Immature natural killer cell (primary cell): ENCODE measurements around the gene ATP8B1. TPM values are rescaled to one million over a fixed set of nuclear protein-coding genes. Genes with fewer than 3 reads are reported as not detected.
A peak's percentile ranks its signal among the peaks of the same experiment; 100 is the strongest.
"Not testable (repeated sequence)": the region's sequence is repeated elsewhere in the genome, so short reads cannot be mapped to it uniquely, and the experiment has no call there.

ENCODE experiments used
- DNase-seq, 3 donors: peaks; one replicate each; pipeline ENCODE4 v3.0.0; 2022; ENCODE audit warnings: mixed read lengths in 1 of 3
- H3K27ac Mint-ChIP-seq, 6 donors: one replicate each; pipeline ENCODE4 v1.8.0; 2020; ENCODE audit warnings: mixed read lengths in 6 of 6, mild to moderate bottlenecking in 5 of 6, inconsistent platforms in 4 of 6, moderate library complexity in 3 of 6
- H3K27me3 Mint-ChIP-seq, 3 donors: one replicate each; pipeline ENCODE4 v1.8.0; 2020 to 2021; ENCODE audit warnings: low read depth in 3 of 3, mild to moderate bottlenecking in 3 of 3, mixed read lengths in 3 of 3, moderate library complexity in 3 of 3, inconsistent platforms in 1 of 3
- H3K36me3 Mint-ChIP-seq, 3 donors: one replicate each; pipeline ENCODE4 v1.8.0; 2020; ENCODE audit warnings: mixed read lengths in 3 of 3, inconsistent platforms in 2 of 3, mild to moderate bottlenecking in 2 of 3
- H3K4me1 Mint-ChIP-seq, 2 donors: one replicate each; pipeline ENCODE4 v1.8.0; 2020; ENCODE audit warnings: inconsistent platforms in 2 of 2, mild to moderate bottlenecking in 2 of 2, mixed read lengths in 2 of 2, moderate library complexity in 1 of 2
- H3K4me3 Mint-ChIP-seq, 5 donors: one replicate each; pipeline ENCODE4 v1.8.0; 2020; ENCODE audit warnings: mild to moderate bottlenecking in 5 of 5, mixed read lengths in 5 of 5, inconsistent platforms in 3 of 5, moderate library complexity in 3 of 5
- H3K9me3 Mint-ChIP-seq, 6 donors: one replicate each; pipeline ENCODE4 v1.8.0; 2020; ENCODE audit warnings: mild to moderate bottlenecking in 6 of 6, mixed read lengths in 6 of 6, inconsistent platforms in 4 of 6, moderate library complexity in 3 of 6
- polyA plus RNA-seq, 3 donors: library from polyadenylated mRNA; unstranded; fragments of 300-500 nt; fragmentation: Illumina TruSeq; gene quantifications; one replicate each; pipeline ENCODE4 v1.2.3, GENCODE V29; 2021

ATP8B1 gene
- polyA plus RNA-seq, 3 donors from 2014 or later, result 0.55 TPM; not detected in 2

- Mint-ChIP-seq H3K36me3 (peaks cover 0 to 4% (median 0%) of the 10 kb centered on the region in 3 donors), H3K4me1 (peaks cover 7 to 30% of the 10 kb centered on the region in 2 donors), H3K4me3 (peak overlapping the region; percentile 23 to 63 (median 62)), H3K27ac (peak overlapping the region in 1 of 6 donors; percentile 23), H3K27me3 (peaks cover 7 to 13% (median 10%) of the 10 kb centered on the region in 3 donors), H3K9me3 (peaks cover 0 to 11% (median 4%) of the 10 kb centered on the region in 6 donors)
- DNase-seq, result peak in 1 of 3 donors; percentile 0
These were observed 30.5 kb upstream of the ATP8B1 start for GRCh38 chr18:57833441-57834101.

- Mint-ChIP-seq H3K4me1 (peaks cover 7 to 30% of the 10 kb centered on the region in 2 donors), H3K27me3 (peaks cover 7 to 13% (median 8%) of the 10 kb centered on the region in 3 donors), H3K36me3 (peaks cover 0 to 4% (median 0%) of the 10 kb centered on the region in 3 donors), H3K4me3 (peak overlapping the region in 1 of 5 donors; percentile 63), H3K27ac (no peak overlapping the region), H3K9me3 (peaks cover 0 to 11% (median 4%) of the 10 kb centered on the region in 6 donors)
- DNase-seq, result no peak
These were observed 29.6 kb upstream of the ATP8B1 start for GRCh38 chr18:57832730-57833129.

GRCh38 chr18:57831597-57832377 is 28.7 kb upstream of the ATP8B1 start:
- no peak for DNase-seq

GRCh38 chr18:57827646-57828045 is 24.5 kb upstream of the ATP8B1 start:
- Mint-ChIP-seq H3K27me3 (peaks cover 0 to 6% (median 5%) of the 10 kb centered on the region in 3 donors), H3K4me1 (peaks cover 0 to 15% of the 10 kb centered on the region in 2 donors), H3K27ac (no peak overlapping the region), H3K36me3 (peaks cover 0 to 4% (median 3%) of the 10 kb centered on the region in 3 donors), H3K4me3 (no peak overlapping the region), H3K9me3 (peaks cover 0 to 11% (median 4%) of the 10 kb centered on the region in 6 donors)
- DNase-seq, result no peak

More at GRCh38 chr18:57831597-57832377, 28.7 kb upstream of the ATP8B1 start:
- H3K27ac Mint-ChIP-seq, result no peak overlapping the region
- H3K36me3 Mint-ChIP-seq, result peaks cover 0 to 4% (median 0%) of the 10 kb centered on the region in 3 donors
- H3K4me1 Mint-ChIP-seq, result peaks cover 7 to 30% of the 10 kb centered on the region in 2 donors
- peaks cover 0 to 11% (median 4%) of the 10 kb centered on the region in 6 donors for H3K9me3 Mint-ChIP-seq
- peak overlapping the region in 2 of 5 donors; percentile 20 to 74 for H3K4me3 Mint-ChIP-seq
- peaks cover 7 to 13% (median 8%) of the 10 kb centered on the region in 3 donors for H3K27me3 Mint-ChIP-seq

- Mint-ChIP-seq H3K27ac (no peak overlapping the region), H3K36me3 (peaks cover 0 to 3% (median 0%) of the 10 kb centered on the region in 3 donors), H3K4me1 (peaks cover 0 to 1% of the 10 kb centered on the region in 2 donors), H3K4me3 (no peak overlapping the region), H3K27me3 (peaks cover 0 to 6% (median 5%) of the 10 kb centered on the region in 3 donors), H3K9me3 (peaks cover 0 to 4% (median under 1%) of the 10 kb centered on the region in 6 donors)
- DNase-seq, result no peak
These were observed 23.1 kb upstream of the ATP8B1 start for GRCh38 chr18:57826252-57826651.

- not testable (repeated sequence) for H3K9me3 Mint-ChIP-seq, H3K4me3 Mint-ChIP-seq, H3K27ac Mint-ChIP-seq, H3K36me3 Mint-ChIP-seq, DNase-seq, H3K4me1 Mint-ChIP-seq, H3K27me3 Mint-ChIP-seq
These were observed 17.5 kb upstream of the ATP8B1 start for GRCh38 chr18:57820583-57820982.

GRCh38 chr18:57819671-57820460 is 16.8 kb upstream of the ATP8B1 start:
- no peaks in the 10 kb centered on the region for H3K4me1 Mint-ChIP-seq
- peaks cover 0 to 3% (median 0%) of the 10 kb centered on the region in 6 donors for H3K9me3 Mint-ChIP-seq
- no peak for DNase-seq
- no peak overlapping the region for H3K27ac Mint-ChIP-seq
- H3K27me3 Mint-ChIP-seq, result peaks cover 1 to 3% (median 2%) of the 10 kb centered on the region in 3 donors
- no peaks in the 10 kb centered on the region for H3K36me3 Mint-ChIP-seq
- no peak overlapping the region for H3K4me3 Mint-ChIP-seq

- H3K27me3 Mint-ChIP-seq, result peaks cover 1 to 3% (median 2%) of the 10 kb centered on the region in 3 donors
- H3K27ac Mint-ChIP-seq, result no peak overlapping the region
- H3K4me1 Mint-ChIP-seq, result peaks cover 0 to under 1% of the 10 kb centered on the region in 2 donors
- peaks cover 0 to 6% (median 2%) of the 10 kb centered on the region in 6 donors for H3K9me3 Mint-ChIP-seq
- no peak overlapping the region for H3K4me3 Mint-ChIP-seq
- no peaks in the 10 kb centered on the region for H3K36me3 Mint-ChIP-seq
- no peak for DNase-seq
These were observed 16.0 kb upstream of the ATP8B1 start for GRCh38 chr18:57819119-57819518.

GRCh38 chr18:57816208-57816954 is 13.3 kb upstream of the ATP8B1 start:
- DNase-seq, result no peak
- Mint-ChIP-seq H3K36me3 (peaks cover 4 to 10% (median 6%) of the 10 kb centered on the region in 3 donors), H3K9me3 (peaks cover 2 to 18% (median 10%) of the 10 kb centered on the region in 6 donors), H3K4me1 (peaks cover 0 to 2% of the 10 kb centered on the region in 2 donors), H3K27me3 (peaks cover 1 to 4% (median 3%) of the 10 kb centered on the region in 3 donors), H3K27ac (no peak overlapping the region), H3K4me3 (no peak overlapping the region)

- Mint-ChIP-seq H3K9me3 (peaks cover 2 to 21% (median 10%) of the 10 kb centered on the region in 6 donors), H3K4me3 (no peak overlapping the region), H3K4me1 (peaks cover 0 to 2% of the 10 kb centered on the region in 2 donors), H3K27ac (no peak overlapping the region), H3K36me3 (peaks cover 4 to 12% (median 6%) of the 10 kb centered on the region in 3 donors), H3K27me3 (peaks cover 1 to 4% (median 3%) of the 10 kb centered on the region in 3 donors)
- no peak for DNase-seq
These were observed 11.4 kb upstream of the ATP8B1 start for GRCh38 chr18:57814555-57814954.

- Mint-ChIP-seq H3K9me3 (peaks cover 2 to 21% (median 10%) of the 10 kb centered on the region in 6 donors), H3K36me3 (peaks cover 4 to 12% (median 6%) of the 10 kb centered on the region in 3 donors), H3K4me3 (no peak overlapping the region), H3K4me1 (peaks cover 0 to 2% of the 10 kb centered on the region in 2 donors), H3K27me3 (peaks cover 1 to 8% (median 3%) of the 10 kb centered on the region in 3 donors), H3K27ac (no peak overlapping the region)
- DNase-seq, result no peak
These were observed 10.1 kb upstream of the ATP8B1 start for GRCh38 chr18:57813245-57813644.

GRCh38 chr18:57812126-57812477 is 9.0 kb upstream of the ATP8B1 start:
- H3K27ac Mint-ChIP-seq, result no peak overlapping the region
- no peak overlapping the region for H3K4me3 Mint-ChIP-seq
- H3K4me1 Mint-ChIP-seq, result peaks cover 0 to 2% of the 10 kb centered on the region in 2 donors
- peaks cover 4 to 12% (median 6%) of the 10 kb centered on the region in 3 donors for H3K36me3 Mint-ChIP-seq
- DNase-seq, result no peak
- H3K27me3 Mint-ChIP-seq, result peaks cover 1 to 8% (median 2%) of the 10 kb centered on the region in 3 donors
- H3K9me3 Mint-ChIP-seq, result peaks cover 2 to 21% (median 10%) of the 10 kb centered on the region in 6 donors
